Measurements from ENCODE around the gene STX19.
"Not testable (repeated sequence)": the region's sequence is repeated elsewhere in the genome, so short reads cannot be mapped to it uniquely, and the experiment has no call there.

The STX19 gene

GRCh38 chr3:93973131-93974126 lies 55.0 kb downstream of the STX19 start, which contains the start of gene PROS1:
TSS of gene PROS1 (minus strand) at chr3:93973896. CDS start at chr3:93973749, 147 bp downstream.
- H3K4me3 ChIP-seq (ENCODE audit: low read length), result peak within 1 kb of the TSS; percentile 64
- DNase-seq (ENCODE audit: low read depth), result peak; percentile 79
- TF ChIP-seq, protein P1, sequence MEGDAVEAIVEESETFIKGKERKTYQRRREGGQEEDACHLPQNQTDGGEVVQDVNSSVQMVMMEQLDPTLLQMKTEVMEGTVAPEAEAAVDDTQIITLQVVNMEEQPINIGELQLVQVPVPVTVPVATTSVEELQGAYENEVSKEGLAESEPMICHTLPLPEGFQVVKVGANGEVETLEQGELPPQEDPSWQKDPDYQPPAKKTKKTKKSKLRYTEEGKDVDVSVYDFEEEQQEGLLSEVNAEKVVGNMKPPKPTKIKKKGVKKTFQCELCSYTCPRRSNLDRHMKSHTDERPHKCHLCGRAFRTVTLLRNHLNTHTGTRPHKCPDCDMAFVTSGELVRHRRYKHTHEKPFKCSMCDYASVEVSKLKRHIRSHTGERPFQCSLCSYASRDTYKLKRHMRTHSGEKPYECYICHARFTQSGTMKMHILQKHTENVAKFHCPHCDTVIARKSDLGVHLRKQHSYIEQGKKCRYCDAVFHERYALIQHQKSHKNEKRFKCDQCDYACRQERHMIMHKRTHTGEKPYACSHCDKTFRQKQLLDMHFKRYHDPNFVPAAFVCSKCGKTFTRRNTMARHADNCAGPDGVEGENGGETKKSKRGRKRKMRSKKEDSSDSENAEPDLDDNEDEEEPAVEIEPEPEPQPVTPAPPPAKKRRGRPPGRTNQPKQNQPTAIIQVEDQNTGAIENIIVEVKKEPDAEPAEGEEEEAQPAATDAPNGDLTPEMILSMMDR (conservative IDR thresholded peaks at IDR 0.05; ENCODE audit: low read length), result no peak; the same call in 1 of the 2 replicates

GRCh38 chr3:93969997-93970396 lies 58.4 kb downstream of the STX19 start:
- DNase-seq (ENCODE audit: low read depth), result no peak
- H3K4me3 ChIP-seq (ENCODE audit: low read length), result no peak overlapping the region
- TF ChIP-seq, protein P1 (conservative IDR thresholded peaks at IDR 0.05; ENCODE audit: low read length), result no peak

- no peak overlapping the region for H3K4me3 ChIP-seq (ENCODE audit: low read length)
- DNase-seq (ENCODE audit: low read depth), result peak; percentile 47
- TF ChIP-seq, protein P1 (conservative IDR thresholded peaks at IDR 0.05; ENCODE audit: low read length), result no peak
Measured at GRCh38 chr3:93969443-93969842, 59.0 kb downstream of the STX19 start.

GRCh38 chr3:93965106-93965505 lies 63.3 kb downstream of the STX19 start:
- not testable (repeated sequence) for H3K4me3 ChIP-seq (ENCODE audit: low read length)

More at GRCh38 chr3:93965106-93965505, 63.3 kb downstream of the STX19 start:
- DNase-seq (ENCODE audit: low read depth), result not testable (repeated sequence)

Data from AG10803 (cell line).